ENCODE results near the gene PIK3AP1. TPM values are rescaled to one million over a fixed set of nuclear protein-coding genes. Genes with fewer than 3 reads are reported as not detected.

The PIK3AP1 gene
- total RNA-seq, 4 donors from 2014 or later: 3.1 to 15.5 (median 5.5) TPM

DNA sequence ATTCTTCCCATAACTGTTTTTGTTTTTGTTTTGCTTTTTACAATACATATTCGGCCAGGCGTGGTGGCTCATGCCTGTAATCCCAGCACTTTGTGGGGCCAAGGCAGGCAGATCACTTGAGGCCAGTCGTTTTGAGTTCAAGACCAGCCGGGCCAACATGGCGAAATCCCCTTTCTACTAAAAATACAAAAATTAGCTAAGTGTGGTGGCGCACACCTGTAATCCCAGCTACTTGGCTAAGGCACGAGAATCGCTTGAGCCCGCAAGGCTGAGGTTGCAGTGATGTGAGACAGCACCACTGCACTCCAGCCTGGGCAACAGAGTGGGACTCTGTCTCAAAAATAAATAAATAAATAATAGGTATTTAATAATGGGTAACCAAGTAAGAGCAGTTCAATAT lies 135.8 kb downstream of the PIK3AP1 start:
- Histone ChIP-seq H3K4me3 (no peak overlapping the region), H3K36me3 (no peaks in the 10 kb centered on the region), H3K27ac (no peak overlapping the region), H3K4me1 (peaks cover 6 to 81% (median 18%) of the 10 kb centered on the region in 3 donors), H3K27me3 (no peaks in the 10 kb centered on the region), H3K9me3 (no peaks in the 10 kb centered on the region)
- no peak for ATAC-seq
- TF ChIP-seq EP300 (IDR thresholded peaks at IDR 0.05) (no peak), POLR2AphosphoS5 (IDR thresholded peaks at IDR 0.05) (no peak), POLR2A (IDR thresholded peaks at IDR 0.05) (no peak)
- TF ChIP-seq, protein P1, sequence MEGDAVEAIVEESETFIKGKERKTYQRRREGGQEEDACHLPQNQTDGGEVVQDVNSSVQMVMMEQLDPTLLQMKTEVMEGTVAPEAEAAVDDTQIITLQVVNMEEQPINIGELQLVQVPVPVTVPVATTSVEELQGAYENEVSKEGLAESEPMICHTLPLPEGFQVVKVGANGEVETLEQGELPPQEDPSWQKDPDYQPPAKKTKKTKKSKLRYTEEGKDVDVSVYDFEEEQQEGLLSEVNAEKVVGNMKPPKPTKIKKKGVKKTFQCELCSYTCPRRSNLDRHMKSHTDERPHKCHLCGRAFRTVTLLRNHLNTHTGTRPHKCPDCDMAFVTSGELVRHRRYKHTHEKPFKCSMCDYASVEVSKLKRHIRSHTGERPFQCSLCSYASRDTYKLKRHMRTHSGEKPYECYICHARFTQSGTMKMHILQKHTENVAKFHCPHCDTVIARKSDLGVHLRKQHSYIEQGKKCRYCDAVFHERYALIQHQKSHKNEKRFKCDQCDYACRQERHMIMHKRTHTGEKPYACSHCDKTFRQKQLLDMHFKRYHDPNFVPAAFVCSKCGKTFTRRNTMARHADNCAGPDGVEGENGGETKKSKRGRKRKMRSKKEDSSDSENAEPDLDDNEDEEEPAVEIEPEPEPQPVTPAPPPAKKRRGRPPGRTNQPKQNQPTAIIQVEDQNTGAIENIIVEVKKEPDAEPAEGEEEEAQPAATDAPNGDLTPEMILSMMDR (IDR thresholded peaks at IDR 0.05): no peak
- 73 to 84% methylated on average over 2 to 9 of the region's 9 CpGs for WGBS, 2 donors (ENCODE audit: low coverage in 1 of 2)

- H3K9me3 ChIP-seq: no peaks in the 10 kb centered on the region
- 50 to 60% methylated on average over 1 of the region's 1 CpG for WGBS, 2 donors (ENCODE audit: low coverage in 1 of 2)
- TF ChIP-seq POLR2AphosphoS5 (IDR thresholded peaks at IDR 0.05) (no peak), EP300 (IDR thresholded peaks at IDR 0.05) (no peak), POLR2A (IDR thresholded peaks at IDR 0.05) (no peak)
- TF ChIP-seq, protein P1 (IDR thresholded peaks at IDR 0.05): no peak
- ATAC-seq: no peak
- H3K27me3 ChIP-seq: no peaks in the 10 kb centered on the region
- H3K4me3 ChIP-seq: no peak overlapping the region
- H3K36me3 ChIP-seq: no peaks in the 10 kb centered on the region
- H3K27ac ChIP-seq: no peak overlapping the region
- H3K4me1 ChIP-seq: peaks cover 6 to 85% (median 18%) of the 10 kb centered on the region in 3 donors
Measured at GRCh38 chr10:96584035-96584434, 136.3 kb downstream of the PIK3AP1 start.

DNA sequence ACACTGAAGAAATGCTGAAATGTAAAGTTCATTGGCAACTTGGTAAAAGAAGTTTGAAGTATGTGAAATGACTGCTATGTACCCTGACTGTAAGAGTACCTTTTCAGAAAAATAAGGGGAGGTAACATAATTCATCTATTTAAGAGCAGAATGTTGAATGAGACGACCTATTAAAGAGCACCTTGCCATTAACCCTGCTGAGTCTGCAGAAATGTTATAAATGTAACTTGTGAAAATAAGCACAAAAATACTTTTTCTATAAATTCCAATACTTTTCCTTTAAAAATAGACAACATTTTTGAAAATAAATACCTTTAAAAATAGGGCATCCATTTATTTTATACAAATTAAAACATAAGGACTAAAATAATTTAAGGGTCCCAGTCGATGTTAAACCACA lies 141.2 kb downstream of the PIK3AP1 start:
- Histone ChIP-seq H3K27ac (peak overlapping the region in 1 of 4 donors; percentile 51), H3K27me3 (no peaks in the 10 kb centered on the region), H3K9me3 (no peaks in the 10 kb centered on the region), H3K4me1 (peaks cover 6 to 80% (median 14%) of the 10 kb centered on the region in 3 donors), H3K36me3 (peaks cover 0 to 14% of the 10 kb centered on the region in 2 donors), H3K4me3 (no peak overlapping the region)
- 48 to 79% methylated on average over 2 of the region's 2 CpGs for WGBS, 2 donors (ENCODE audit: low coverage in 1 of 2)
- no peak for TF ChIP-seq EP300 (IDR thresholded peaks at IDR 0.05)
- TF ChIP-seq POLR2AphosphoS5 (IDR thresholded peaks at IDR 0.05): no peak
- TF ChIP-seq POLR2A (IDR thresholded peaks at IDR 0.05): no peak
- TF ChIP-seq, protein P1 (IDR thresholded peaks at IDR 0.05): no peak
- ATAC-seq: no peak

DNA sequence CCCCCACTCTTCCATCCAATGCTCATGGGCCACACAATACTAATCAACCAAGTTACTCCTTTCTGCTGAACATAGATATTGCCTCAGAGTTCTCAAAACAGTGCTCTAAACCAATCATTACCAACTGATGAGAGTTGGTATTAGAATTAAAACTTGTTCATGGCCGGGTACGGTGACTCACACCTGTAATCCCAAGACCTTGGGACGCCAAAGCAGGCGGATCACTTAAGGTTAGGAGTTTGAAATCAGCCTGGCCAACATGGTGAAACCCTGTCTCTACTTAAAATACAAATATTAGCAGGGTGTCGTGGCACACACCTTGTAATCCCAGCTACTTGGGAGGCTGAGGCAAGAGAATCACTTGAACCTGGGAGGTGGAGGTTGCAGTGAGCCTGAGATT lies 141.7 kb downstream of the PIK3AP1 start:
- ATAC-seq: no peak
- TF ChIP-seq EP300 (IDR thresholded peaks at IDR 0.05): no peak
- TF ChIP-seq, protein P1 (IDR thresholded peaks at IDR 0.05): no peak
- TF ChIP-seq POLR2A (IDR thresholded peaks at IDR 0.05): no peak
- no peak for TF ChIP-seq POLR2AphosphoS5 (IDR thresholded peaks at IDR 0.05)
- H3K27ac ChIP-seq: no peak overlapping the region
- WGBS, 2 donors (ENCODE audit: low coverage in 1 of 2): 88 to 100% methylated on average over 1 to 5 of the region's 5 CpGs
- H3K4me3 ChIP-seq: no peak overlapping the region
- H3K4me1 ChIP-seq: peaks cover 6 to 76% (median 14%) of the 10 kb centered on the region in 3 donors
- no peaks in the 10 kb centered on the region for H3K9me3 ChIP-seq
- peaks cover 0 to 14% of the 10 kb centered on the region in 2 donors for H3K36me3 ChIP-seq
- H3K27me3 ChIP-seq: no peaks in the 10 kb centered on the region

DNA sequence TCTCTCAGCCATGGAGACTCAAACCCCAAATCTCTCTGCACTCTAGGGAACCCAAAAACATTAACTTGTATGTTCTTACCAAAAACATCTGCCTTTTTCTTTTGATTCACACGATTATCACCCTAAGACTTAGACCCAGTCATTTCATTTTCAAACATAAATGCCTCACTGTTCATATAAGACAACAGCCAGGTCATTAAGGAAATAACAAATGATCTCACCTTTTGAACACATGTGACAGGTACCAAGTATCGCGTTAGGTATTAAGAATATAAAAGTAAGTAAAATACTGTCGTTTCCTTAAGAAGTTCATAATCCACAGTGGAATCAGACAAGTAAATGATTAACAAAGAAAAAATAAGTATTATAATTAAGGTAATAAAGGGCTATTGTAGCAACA lies 142.3 kb downstream of the PIK3AP1 start:
- 61 to 82% methylated on average over 4 of the region's 4 CpGs for WGBS, 2 donors (ENCODE audit: low coverage in 1 of 2)
- Histone ChIP-seq H3K9me3 (no peaks in the 10 kb centered on the region), H3K4me3 (no peak overlapping the region), H3K27ac (no peak overlapping the region), H3K36me3 (peaks cover 0 to 14% of the 10 kb centered on the region in 2 donors), H3K27me3 (no peaks in the 10 kb centered on the region), H3K4me1 (peaks cover 6 to 76% (median 14%) of the 10 kb centered on the region in 3 donors)
- no peak for ATAC-seq
- TF ChIP-seq POLR2A (IDR thresholded peaks at IDR 0.05) (no peak), EP300 (IDR thresholded peaks at IDR 0.05) (no peak), POLR2AphosphoS5 (IDR thresholded peaks at IDR 0.05) (no peak)
- TF ChIP-seq, protein P1 (IDR thresholded peaks at IDR 0.05): no peak

All from gastroesophageal sphincter (tissue), 4 donors.